Memory B cell (primary cell): ENCODE data around the gene SLC35F1.

ENCODE experiments used
- ATAC-seq: fragments of 150-1000 bp; cut with Tn5 transposase; 2 replicates; pipeline ENCODE4 v1.10.0; 2021; ENCODE audit warnings: low read depth, mild to moderate bottlenecking, moderate library complexity
- DNase-seq, 2 donors: peaks; one replicate each; pipeline ENCODE4 v3.0.0; 2022; ENCODE audit warnings: low spot score in 2 of 2
- H3K27ac Mint-ChIP-seq: one replicate; pipeline ENCODE4 v1.8.0; 2022; ENCODE audit warnings: mild to moderate bottlenecking, moderate library complexity, mixed read lengths
- H3K27me3 Mint-ChIP-seq: one replicate; pipeline ENCODE4 v1.8.0; 2022; ENCODE audit warnings: mixed read lengths
- H3K36me3 Mint-ChIP-seq: one replicate; pipeline ENCODE4 v1.8.0; 2022; ENCODE audit warnings: mild to moderate bottlenecking, mixed read lengths
- H3K4me1 Mint-ChIP-seq: one replicate; pipeline ENCODE4 v1.8.0; 2022; ENCODE audit warnings: mixed read lengths
- H3K4me3 Mint-ChIP-seq: one replicate; pipeline ENCODE4 v1.8.0; 2022; ENCODE audit warnings: mild to moderate bottlenecking, moderate library complexity, mixed read lengths
- H3K9me3 Mint-ChIP-seq: one replicate; pipeline ENCODE4 v1.8.0; 2022; ENCODE audit warnings: mixed read lengths

The SLC35F1 gene

GRCh38 chr6:118220429-118221128, 313.5 kb downstream of the SLC35F1 start:
- DNase-seq = no peak
- H3K4me1 Mint-ChIP-seq = no peaks in the 10 kb centered on the region
- no peaks in the 10 kb centered on the region for H3K9me3 Mint-ChIP-seq
- no peaks in the 10 kb centered on the region for H3K36me3 Mint-ChIP-seq
- H3K27me3 Mint-ChIP-seq = peaks cover 7% of the 10 kb centered on the region
- H3K4me3 Mint-ChIP-seq = no peak overlapping the region
- H3K27ac Mint-ChIP-seq = no peak overlapping the region
- ATAC-seq = no peak

GRCh38 chr6:118223316-118223715, 316.3 kb downstream of the SLC35F1 start:
- ATAC-seq (no peak), DNase-seq (no peak)
- Mint-ChIP-seq H3K27ac (no peak overlapping the region), H3K9me3 (no peaks in the 10 kb centered on the region), H3K4me1 (no peaks in the 10 kb centered on the region), H3K36me3 (no peaks in the 10 kb centered on the region), H3K4me3 (no peak overlapping the region), H3K27me3 (peaks cover 7% of the 10 kb centered on the region)

- ATAC-seq (no peak), DNase-seq (no peak)
- H3K36me3 Mint-ChIP-seq = no peaks in the 10 kb centered on the region
- H3K27me3 Mint-ChIP-seq = peaks cover 3% of the 10 kb centered on the region
- H3K4me1 Mint-ChIP-seq = peaks cover 3% of the 10 kb centered on the region
- H3K4me3 Mint-ChIP-seq = no peak overlapping the region
- H3K9me3 Mint-ChIP-seq = peaks cover 2% of the 10 kb centered on the region
- no peak overlapping the region for H3K27ac Mint-ChIP-seq
Observed at GRCh38 chr6:118228886-118229285, 321.8 kb downstream of the SLC35F1 start.

- no peaks in the 10 kb centered on the region for H3K36me3 Mint-ChIP-seq
- H3K27me3 Mint-ChIP-seq = peaks cover 2% of the 10 kb centered on the region
- H3K9me3 Mint-ChIP-seq = no peaks in the 10 kb centered on the region
- DNase-seq = no peak
- no peaks in the 10 kb centered on the region for H3K4me1 Mint-ChIP-seq
- no peak overlapping the region for H3K27ac Mint-ChIP-seq
- no peak for ATAC-seq
- no peak overlapping the region for H3K4me3 Mint-ChIP-seq
Observed at GRCh38 chr6:118240878-118241528, 333.9 kb downstream of the SLC35F1 start.

GRCh38 chr6:118246406-118246805, 339.3 kb downstream of the SLC35F1 start:
- no peak for ATAC-seq
- Mint-ChIP-seq H3K27ac (no peak overlapping the region), H3K9me3 (peaks cover 2% of the 10 kb centered on the region), H3K27me3 (peaks cover 2% of the 10 kb centered on the region), H3K4me3 (no peak overlapping the region), H3K36me3 (no peaks in the 10 kb centered on the region), H3K4me1 (no peaks in the 10 kb centered on the region)
- no peak for DNase-seq

- Mint-ChIP-seq H3K36me3 (no peaks in the 10 kb centered on the region), H3K9me3 (peaks cover 2% of the 10 kb centered on the region), H3K27ac (no peak overlapping the region), H3K4me1 (no peaks in the 10 kb centered on the region), H3K27me3 (peaks cover 2% of the 10 kb centered on the region), H3K4me3 (no peak overlapping the region)
- ATAC-seq = no peak
- no peak for DNase-seq
Observed at GRCh38 chr6:118248171-118248570, 341.1 kb downstream of the SLC35F1 start.

GRCh38 chr6:118249680-118250079, 342.6 kb downstream of the SLC35F1 start:
- H3K4me3 Mint-ChIP-seq = no peak overlapping the region
- H3K9me3 Mint-ChIP-seq = peaks cover 2% of the 10 kb centered on the region
- DNase-seq (no peak), ATAC-seq (no peak)
- no peaks in the 10 kb centered on the region for H3K4me1 Mint-ChIP-seq
- H3K27me3 Mint-ChIP-seq = peaks cover 2% of the 10 kb centered on the region
- no peak overlapping the region for H3K27ac Mint-ChIP-seq
- H3K36me3 Mint-ChIP-seq = no peaks in the 10 kb centered on the region

- Mint-ChIP-seq H3K4me1 (no peaks in the 10 kb centered on the region), H3K36me3 (no peaks in the 10 kb centered on the region), H3K9me3 (peaks cover 2% of the 10 kb centered on the region), H3K4me3 (no peak overlapping the region), H3K27ac (no peak overlapping the region), H3K27me3 (peaks cover 2% of the 10 kb centered on the region)
- ATAC-seq = no peak
- no peak for DNase-seq
Observed at GRCh38 chr6:118252474-118252873, 345.4 kb downstream of the SLC35F1 start.

GRCh38 chr6:118253741-118254140, 346.7 kb downstream of the SLC35F1 start:
- Mint-ChIP-seq H3K27me3 (peaks cover 2% of the 10 kb centered on the region), H3K4me1 (no peaks in the 10 kb centered on the region), H3K4me3 (no peak overlapping the region), H3K27ac (no peak overlapping the region), H3K36me3 (no peaks in the 10 kb centered on the region), H3K9me3 (no peaks in the 10 kb centered on the region)
- DNase-seq (no peak), ATAC-seq (no peak)

GRCh38 chr6:118260833-118261232, 353.8 kb downstream of the SLC35F1 start:
- H3K4me1 Mint-ChIP-seq = no peaks in the 10 kb centered on the region
- ATAC-seq (no peak), DNase-seq (no peak)
- H3K27ac Mint-ChIP-seq = no peak overlapping the region
- H3K36me3 Mint-ChIP-seq = no peaks in the 10 kb centered on the region
- no peaks in the 10 kb centered on the region for H3K27me3 Mint-ChIP-seq
- H3K4me3 Mint-ChIP-seq = no peak overlapping the region
- peaks cover 3% of the 10 kb centered on the region for H3K9me3 Mint-ChIP-seq

GRCh38 chr6:118263921-118264486, 356.9 kb downstream of the SLC35F1 start:
- no peak for ATAC-seq
- peaks cover 1% of the 10 kb centered on the region for H3K27me3 Mint-ChIP-seq
- H3K4me3 Mint-ChIP-seq = no peak overlapping the region
- H3K9me3 Mint-ChIP-seq = peaks cover 3% of the 10 kb centered on the region
- no peak overlapping the region for H3K27ac Mint-ChIP-seq
- no peaks in the 10 kb centered on the region for H3K4me1 Mint-ChIP-seq
- DNase-seq = no peak
- no peaks in the 10 kb centered on the region for H3K36me3 Mint-ChIP-seq

GRCh38 chr6:118269659-118270058, 362.6 kb downstream of the SLC35F1 start:
- H3K4me3 Mint-ChIP-seq = no peak overlapping the region
- H3K27ac Mint-ChIP-seq = no peak overlapping the region
- peaks cover 3% of the 10 kb centered on the region for H3K27me3 Mint-ChIP-seq
- H3K4me1 Mint-ChIP-seq = no peaks in the 10 kb centered on the region
- DNase-seq (no peak), ATAC-seq (no peak)
- H3K36me3 Mint-ChIP-seq = no peaks in the 10 kb centered on the region
- H3K9me3 Mint-ChIP-seq = peaks cover 3% of the 10 kb centered on the region

GRCh38 chr6:118277631-118278030, 370.6 kb downstream of the SLC35F1 start:
- Mint-ChIP-seq H3K4me3 (no peak overlapping the region), H3K27me3 (peaks cover 6% of the 10 kb centered on the region)

GRCh38 chr6:118280210-118280609, 373.1 kb downstream of the SLC35F1 start:
- DNase-seq (no peak), ATAC-seq (no peak)
- H3K27ac Mint-ChIP-seq = no peak overlapping the region
- peaks cover 12% of the 10 kb centered on the region for H3K27me3 Mint-ChIP-seq
- H3K4me1 Mint-ChIP-seq = no peaks in the 10 kb centered on the region
- H3K4me3 Mint-ChIP-seq = no peak overlapping the region
- no peaks in the 10 kb centered on the region for H3K36me3 Mint-ChIP-seq
- no peaks in the 10 kb centered on the region for H3K9me3 Mint-ChIP-seq

More at GRCh38 chr6:118277631-118278030, 370.6 kb downstream of the SLC35F1 start:
- DNase-seq (no peak), ATAC-seq (no peak)
- Mint-ChIP-seq H3K36me3 (no peaks in the 10 kb centered on the region), H3K4me1 (no peaks in the 10 kb centered on the region), H3K9me3 (no peaks in the 10 kb centered on the region), H3K27ac (no peak overlapping the region)
